ENCODE measurements around the gene AGO3.

The AGO3 gene

DNA sequence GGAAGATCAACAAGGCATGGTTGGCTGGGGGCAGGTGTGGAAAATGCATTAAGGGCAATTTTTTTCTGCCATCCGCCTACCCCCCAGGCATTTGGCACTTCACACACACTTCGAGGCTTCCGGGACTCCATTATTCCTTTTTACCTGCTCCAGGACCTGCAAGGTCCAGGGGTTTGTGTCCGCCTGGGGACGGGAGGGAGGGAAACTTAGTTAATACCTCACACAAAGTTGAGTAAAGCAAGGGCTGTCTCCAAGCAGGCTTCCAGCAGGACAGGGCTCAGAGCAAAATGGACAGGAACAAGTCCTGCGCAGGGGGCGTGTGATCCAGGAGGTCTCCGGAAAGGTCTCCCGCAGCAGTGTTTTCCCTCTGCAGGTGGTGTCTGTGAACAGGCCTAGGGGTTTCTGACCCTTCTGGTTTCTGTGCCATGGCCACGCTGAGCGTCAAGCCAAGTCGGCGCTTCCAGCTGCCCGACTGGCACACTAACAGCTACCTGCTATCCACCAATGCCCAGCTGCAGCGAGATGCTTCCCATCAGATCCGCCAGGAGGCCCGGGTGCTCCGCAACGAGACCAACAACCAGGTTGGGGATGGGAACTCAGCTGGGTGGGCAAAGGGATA lies 153.7 kb downstream of the AGO3 start:
- DNase-seq, result no peak

DNA sequence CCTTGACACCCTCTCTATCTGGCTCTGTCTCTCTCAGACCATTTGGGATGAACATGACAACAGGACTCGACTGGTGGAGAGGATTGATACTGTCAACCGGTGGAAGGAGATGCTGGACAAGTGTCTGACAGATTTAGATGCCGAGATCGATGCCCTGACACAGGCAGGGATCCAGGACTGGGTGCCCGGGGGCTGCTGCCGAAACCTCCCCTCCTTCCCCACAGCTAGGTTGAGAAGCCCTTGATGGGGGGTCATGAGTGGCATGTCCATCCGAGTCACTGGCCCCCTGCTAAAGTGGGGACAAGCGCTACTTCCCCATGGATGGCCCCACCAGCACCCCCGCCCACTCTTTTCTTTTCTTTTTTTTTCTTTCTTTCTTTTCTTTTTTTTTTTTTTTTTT lies 154.2 kb downstream of the AGO3 start:
- DNase-seq, result no peak

DNA sequence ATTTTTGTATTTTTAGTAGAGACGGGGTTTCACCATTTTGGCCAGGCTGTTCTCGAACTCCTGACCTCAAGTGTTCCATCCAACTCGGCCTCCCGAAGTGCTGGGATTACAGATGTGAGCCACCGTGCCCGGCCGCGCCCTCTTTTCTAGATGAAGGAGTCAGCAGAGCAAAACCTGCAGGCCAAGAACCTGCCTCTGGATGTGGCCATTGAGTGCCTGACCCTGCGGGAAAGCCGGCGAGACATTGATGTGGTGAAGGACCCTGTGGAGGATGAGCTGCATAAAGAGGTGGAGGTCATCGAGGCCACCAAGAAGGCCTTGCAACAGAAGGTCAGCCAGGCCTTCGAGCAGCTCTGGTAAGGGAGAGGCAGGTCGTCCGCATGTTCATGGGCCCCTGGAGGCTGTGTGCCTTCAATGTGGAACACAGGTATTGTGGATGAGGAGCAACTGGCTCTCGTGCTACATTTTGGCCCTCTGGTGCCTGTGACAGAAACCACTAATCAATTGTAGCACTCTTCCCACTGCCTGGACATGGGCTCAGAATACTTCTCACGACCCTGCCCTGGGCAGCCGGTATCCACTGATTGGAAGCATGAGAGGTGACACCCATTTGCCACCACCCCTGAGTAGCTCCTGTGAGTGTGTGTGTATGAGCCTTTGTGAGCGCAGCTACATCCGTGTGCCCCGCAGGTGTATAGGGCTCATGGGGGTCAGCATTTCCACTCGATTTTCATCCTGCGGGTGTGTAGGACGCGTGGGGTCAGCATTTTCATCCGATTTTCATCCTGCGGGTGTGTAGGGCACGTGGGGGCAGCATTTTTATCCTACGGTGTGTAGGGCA lies 155.0 kb downstream of the AGO3 start:
- no peak for DNase-seq

DNA sequence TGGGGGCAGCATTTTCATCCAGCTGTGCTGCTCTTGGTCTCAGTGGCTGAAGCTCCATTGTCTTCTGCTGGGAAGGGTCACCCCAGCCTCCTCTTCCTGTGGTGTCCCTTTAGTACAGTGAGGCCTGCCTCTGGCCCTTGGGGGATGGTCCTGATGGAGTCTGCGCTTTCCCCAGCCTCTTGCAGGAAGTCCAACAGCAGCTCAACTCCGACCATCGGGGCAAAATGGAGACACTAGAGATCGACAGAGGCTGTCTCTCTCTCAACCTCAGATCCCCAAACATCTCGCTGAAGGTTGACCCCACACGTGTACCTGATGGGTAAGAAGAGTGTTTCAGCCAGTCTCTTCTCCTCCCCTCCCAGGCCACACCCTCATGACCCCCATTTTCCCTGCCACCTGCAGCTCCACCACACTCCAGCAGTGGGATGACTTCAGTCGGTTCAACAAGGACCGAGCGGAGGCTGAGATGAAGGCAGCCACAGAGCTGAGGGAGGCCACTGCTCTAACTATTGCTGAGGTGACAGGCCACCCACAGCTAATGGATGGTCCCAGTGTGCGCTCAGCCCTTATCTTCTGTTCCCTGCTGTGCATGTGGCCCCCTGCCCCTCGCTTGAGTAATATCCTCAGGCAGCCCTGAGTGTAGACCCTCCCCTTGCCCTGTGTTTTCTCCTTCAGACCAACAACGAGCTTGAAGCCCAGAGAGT lies 155.8 kb downstream of the AGO3 start:
- no peak for DNase-seq

DNA sequence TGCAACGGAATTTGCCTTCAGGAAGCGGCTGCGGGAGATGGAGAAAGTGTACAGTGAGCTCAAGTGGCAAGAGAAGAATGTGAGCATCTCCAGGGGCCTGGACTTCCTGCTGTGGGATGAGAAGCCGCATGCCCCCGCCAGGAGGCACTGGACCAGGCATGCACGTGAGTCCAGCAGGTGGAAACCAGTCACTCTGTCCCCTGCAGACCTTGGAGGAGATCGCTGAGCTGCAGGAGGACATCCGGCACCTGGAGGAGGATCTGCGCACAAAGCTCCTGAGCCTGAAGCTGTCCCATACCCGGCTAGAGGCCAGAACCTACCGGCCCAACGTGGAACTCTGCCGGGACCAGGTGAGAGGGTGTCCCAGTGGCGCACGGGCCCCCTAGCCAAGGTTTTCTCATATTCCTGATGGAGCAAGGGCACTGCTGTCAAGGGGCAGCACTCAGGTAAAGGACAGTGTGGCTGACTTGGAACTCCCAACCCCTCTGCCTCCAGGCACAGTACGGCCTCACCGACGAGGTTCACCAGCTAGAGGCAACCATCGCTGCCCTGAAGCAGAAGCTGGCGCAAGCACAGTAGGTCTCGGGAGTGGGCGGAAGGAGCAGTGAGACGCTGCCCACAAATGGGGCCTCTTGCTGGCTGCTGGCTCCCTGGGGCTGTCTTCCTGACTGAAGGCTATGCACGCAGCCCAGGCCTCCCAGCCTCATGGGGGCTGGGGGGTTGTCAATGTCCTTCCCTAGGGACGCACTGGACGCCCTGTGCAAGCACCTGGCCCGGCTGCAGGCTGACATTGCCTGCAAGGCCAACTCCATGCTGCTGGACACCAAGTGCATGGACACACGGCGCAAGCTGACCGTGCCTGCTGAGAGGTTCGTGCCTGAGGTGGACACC lies 156.6 kb downstream of the AGO3 start:
- no peak for DNase-seq

DNA sequence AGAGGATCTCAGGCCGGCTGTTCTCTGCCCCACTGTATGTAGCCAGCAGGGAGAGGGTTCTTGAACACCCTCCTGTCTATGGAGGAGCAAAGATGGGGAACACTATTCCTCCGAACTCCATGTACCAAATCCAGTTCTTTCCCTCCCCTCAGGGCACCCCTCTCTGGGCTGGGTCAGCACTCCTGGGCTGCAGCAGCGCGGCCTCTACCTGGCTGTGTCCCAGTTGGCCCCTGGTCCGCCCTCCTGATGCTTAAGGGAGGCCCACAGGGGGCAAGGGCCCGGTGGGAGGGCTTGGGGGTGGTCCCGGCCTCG lies 157.3 kb downstream of the AGO3 start:
- no peak for DNase-seq

DNA sequence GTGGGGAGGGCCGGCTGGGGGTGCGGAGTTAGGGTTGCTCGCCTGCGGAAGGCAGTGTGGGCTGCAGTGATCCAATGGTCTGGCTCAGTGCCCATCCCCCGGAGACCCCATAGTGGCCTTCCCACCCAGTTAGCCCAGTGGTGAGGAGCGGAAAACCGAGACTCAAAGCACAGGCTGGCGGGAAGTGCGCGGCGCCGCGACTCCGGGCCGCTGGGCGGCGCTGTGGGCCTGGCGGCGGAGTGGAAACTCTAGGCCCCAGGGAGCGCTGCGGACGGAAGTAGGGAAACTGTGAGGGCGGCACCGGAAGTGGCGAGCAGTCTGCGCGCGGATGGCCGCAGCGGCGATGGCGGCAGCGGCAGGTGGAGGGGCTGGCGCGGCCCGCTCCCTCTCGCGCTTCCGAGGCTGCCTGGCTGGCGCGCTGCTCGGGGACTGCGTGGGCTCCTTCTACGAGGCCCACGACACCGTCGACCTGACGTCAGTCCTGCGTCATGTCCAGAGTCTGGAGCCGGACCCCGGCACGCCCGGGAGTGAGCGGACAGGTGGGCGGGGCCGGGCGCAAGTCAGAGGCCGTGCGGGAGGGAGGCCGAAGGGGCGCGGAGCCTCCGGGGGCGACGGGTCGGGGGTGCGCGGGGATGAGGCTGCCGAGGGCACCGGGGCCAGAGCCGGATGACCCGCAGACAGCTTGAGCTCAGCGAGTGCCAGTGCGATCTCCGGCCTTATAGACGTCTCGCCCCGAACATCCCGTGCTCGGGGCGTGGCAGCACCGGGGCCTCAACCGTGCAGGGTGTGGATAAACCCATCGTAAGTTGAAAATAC lies 157.9 kb downstream of the AGO3 start, which contains the start of gene ADPRS:
Gene ADPRS (plus strand): TSS at position 316 of the 816 bp plus-strand sequence. CDS start 13 bp downstream, at position 329.
- peak; percentile 84 for DNase-seq

DNA sequence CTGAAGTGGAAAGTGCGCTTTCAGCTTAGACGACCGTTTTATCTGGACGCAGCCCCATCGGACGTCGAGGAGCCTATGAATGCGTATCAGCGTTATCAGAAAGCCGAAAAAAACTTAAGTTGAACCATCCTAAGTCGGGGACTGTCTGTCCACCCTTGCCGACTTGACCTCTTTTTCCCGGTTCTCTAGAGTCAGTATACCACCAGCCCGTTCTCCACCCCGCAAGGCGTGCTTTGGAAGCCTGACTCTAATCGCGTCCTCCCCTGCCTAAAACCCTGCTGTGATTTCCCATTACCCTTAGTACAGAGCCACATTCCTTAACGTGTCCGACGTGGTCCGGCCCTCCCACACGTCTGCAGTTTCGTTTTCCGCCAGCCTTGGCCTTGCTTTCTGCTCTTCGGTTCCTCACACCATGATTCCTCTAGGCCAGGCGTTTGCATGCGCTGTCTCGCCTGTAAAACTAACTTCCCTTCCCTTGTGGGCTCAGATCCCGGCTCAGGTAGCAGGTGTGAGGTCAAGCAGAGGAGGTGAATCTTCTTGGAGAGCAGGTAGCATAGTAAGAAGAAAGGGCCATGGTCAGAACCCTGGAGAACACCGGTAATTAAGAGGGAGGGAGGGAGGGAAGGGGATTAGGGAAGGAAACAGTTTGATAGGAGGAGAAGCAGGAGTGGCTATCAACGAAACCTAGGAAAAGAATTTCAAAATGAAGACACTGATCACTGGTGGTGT lies 158.7 kb downstream of the AGO3 start:
- no peak for DNase-seq

DNA sequence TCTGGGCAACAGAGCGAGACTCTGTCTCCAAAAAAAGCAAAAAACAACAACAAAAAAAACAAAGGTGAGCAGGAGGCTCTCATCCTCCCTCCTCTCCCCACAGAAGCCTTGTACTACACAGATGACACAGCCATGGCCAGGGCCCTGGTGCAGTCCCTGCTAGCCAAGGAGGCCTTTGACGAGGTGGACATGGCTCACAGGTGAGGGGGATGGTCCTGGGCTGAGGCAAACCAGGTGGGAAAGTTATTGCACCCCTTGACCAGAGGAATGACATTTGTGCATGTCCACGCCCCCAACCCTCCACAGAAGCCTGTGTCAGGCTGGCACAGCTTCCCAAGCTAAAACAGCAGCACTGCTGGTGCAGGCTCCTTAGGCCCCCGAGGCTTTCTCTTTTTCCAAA lies 160.2 kb downstream of the AGO3 start:
- DNase-seq, result no peak

DNA sequence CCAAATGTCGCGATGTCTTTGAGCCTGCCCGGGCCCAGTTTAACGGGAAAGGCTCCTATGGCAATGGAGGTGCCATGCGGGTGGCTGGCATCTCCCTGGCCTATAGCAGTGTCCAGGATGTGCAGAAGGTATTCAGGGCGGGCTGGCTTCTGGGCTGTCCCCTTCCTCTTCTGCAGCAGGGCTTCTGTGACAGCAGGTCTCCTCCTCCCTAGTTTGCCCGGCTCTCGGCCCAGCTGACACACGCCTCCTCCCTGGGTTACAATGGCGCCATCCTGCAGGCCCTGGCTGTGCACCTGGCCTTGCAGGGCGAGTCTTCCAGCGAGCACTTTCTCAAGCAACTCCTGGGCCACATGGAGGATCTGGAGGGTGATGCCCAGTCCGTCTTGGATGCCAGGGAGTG lies 160.8 kb downstream of the AGO3 start:
- DNase-seq, result no peak

DNA sequence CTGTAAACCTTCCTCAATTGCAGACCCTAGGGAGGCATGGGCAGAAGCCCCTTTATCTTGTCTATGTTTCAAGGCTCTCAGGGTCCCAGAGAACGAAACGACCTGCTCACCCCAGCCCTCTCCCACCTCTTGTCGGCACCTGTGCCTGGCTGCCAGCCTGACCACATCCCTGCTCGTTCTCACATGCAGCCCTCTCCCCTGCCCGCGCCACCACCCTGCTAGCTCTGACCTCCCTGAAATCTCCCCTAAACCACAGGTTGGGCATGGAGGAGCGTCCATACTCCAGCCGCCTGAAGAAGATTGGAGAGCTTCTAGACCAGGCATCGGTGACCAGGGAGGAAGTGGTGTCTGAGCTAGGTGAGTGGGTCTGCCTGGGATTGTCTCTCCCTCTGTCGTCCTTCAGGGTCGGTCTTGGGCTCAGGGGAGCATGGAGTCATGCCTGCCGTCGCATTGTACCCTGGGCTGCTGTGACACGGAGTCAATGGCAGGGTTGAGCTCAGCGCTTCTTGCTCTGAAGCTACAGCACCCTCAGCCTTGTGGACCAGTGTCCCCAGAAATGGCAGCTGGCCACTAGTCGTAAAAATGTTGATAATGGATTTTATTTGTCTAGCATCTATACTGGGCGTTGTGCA lies 161.4 kb downstream of the AGO3 start:
- DNase-seq, result no peak

DNA sequence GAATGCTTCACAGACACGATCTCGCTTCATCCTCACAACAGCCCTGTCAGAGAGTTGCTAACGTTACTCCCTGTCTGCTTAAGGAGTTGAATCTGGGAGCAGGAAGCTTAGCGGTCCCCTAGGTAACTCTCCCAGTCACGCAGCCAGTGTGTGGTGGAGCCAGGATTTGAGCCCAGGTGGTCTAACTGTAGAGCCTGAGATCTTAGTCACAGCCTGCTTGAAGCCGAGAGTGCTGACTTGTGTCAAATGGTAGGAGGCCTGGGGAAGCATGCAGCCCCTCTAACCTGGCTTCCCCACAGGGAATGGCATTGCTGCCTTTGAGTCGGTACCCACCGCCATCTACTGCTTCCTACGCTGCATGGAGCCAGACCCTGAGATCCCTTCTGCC lies 161.9 kb downstream of the AGO3 start:
- no peak for DNase-seq

DNA sequence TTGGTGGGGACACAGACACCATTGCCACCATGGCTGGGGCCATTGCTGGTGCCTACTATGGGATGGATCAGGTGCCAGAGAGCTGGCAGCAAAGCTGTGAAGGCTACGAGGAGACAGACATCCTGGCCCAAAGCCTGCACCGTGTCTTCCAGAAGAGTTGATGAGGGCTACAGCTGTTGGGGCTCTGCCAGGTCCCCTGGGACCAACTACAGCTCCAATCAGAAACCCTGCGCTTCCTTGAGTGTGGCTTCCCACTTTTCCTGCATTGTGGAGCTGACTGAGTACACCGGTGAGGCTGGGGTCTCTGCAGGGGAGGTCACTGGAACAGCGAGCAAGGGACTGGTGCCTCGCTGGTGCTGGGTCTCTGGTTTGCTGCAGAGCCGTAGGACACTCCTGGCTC lies 162.3 kb downstream of the AGO3 start:
- DNase-seq, result peak; percentile 7

DNA sequence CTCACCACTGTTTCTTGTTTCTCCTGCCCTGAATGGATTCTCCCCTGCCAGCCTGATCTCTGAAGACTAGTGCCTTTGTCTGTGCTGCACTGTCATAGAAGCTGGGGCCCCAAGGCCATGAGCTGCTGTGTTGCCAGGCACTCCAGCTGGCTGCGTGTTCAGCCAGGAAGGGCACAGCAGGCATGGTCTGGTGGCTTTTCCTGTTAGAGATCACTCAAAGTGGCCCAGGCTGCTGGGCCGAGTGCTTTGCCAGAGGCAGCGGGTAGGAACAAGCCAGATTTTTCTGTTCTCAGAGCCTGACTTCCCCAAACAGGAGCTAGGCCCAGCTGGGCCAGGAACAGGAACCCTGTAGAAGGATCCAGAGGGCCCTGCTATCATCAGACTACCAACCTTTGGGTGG lies 163.0 kb downstream of the AGO3 start:
- DNase-seq, result peak; percentile 58

DNA sequence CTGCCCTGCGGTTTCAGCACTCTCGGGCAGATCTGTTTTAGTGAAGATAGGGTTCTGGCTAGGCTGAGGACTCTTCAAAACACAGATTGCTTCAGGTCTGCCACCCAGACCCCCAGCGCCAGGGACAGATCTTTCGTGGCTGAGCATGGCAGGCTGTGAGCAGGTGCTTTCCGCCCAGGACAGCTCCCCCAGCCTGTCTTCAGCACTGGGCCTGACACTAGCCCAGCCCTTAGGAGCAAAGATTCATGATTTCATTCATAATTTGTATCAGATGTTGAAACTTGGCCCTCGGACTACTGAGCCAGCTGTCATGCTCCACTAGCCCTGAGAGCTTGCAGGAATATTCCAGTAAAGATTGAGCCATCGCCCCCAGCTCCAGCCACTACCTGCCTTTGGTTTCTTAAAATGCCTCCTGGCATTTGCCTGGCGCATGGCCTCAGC lies 163.7 kb downstream of the AGO3 start:
- DNase-seq, result peak; percentile 12

DNA sequence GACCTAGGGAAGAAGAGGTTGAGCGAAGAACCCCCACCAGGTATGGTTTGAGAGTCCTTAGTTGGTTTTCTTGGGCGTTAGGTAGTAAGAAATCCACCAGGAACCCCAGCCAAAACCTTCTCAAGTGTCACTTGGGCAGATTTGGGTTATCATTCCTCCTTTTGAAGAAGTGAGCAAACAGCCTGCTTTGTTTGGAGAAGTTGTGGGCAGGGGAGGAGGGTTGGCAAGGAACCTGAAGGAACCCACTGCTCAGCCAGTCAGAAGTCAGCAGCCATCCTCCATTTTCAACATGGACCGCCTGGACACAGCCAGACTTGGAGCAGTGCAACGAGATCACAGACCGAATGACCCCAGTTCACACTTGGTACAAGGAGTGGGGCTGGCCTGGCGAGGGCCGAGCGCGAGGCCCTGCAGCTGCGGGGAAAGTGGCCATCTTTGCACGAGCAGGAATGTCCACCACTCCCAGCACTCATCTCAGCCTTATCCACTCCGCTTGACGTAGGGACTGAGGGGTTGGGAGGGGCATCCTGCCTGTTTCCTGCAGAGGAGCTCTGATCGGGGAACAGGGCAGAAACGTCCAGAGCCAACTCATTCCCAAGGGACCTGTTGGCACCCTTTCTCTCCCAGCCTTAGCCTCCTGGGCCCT lies 165.0 kb downstream of the AGO3 start:
- DNase-seq, result no peak

DNA sequence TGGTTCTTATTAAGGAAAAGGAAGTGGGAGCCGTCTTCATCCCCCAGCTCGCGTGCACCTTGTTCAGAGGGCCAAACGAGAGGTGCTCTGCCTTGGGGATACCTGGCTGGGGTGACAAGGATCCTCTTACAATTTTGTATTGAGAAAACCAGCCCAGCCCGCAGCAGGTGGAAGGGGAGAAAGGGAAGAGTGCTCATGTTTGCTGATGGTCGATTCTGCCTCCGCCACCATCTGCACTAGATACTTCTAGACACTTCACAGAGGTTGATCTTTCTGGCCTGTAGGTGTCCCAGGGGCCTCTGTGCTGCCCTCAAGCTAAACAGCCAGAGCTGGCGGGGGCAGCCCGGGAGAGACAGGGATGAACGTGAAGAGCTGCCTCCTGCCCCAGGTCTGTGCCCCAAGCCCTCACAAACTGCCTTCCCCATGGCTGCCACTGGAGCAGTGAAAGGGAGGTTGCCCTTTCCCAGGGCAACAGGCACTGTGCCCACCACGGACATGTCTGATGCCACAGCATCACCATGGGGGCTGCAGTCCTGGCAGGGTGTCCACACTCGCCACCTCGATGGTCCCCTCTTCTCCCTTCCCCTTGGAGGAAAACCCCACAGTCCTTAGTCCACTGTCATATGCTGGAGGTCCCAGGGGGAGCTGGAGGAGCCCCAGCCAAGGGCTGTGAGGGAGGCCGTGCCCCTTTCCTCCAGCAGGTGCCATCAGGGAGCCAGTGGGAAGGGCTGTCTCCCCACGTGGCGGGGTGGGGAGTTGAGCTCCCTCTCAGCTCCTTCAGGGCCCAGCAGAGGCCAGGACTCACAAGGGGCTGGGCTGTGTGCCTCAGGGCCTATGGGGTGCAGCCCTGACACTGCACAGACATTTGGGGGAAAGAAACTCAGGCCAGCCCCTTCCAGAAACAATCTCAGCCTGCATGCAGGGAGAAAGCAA lies 165.9 kb downstream of the AGO3 start:
- DNase-seq, result no peak

DNA sequence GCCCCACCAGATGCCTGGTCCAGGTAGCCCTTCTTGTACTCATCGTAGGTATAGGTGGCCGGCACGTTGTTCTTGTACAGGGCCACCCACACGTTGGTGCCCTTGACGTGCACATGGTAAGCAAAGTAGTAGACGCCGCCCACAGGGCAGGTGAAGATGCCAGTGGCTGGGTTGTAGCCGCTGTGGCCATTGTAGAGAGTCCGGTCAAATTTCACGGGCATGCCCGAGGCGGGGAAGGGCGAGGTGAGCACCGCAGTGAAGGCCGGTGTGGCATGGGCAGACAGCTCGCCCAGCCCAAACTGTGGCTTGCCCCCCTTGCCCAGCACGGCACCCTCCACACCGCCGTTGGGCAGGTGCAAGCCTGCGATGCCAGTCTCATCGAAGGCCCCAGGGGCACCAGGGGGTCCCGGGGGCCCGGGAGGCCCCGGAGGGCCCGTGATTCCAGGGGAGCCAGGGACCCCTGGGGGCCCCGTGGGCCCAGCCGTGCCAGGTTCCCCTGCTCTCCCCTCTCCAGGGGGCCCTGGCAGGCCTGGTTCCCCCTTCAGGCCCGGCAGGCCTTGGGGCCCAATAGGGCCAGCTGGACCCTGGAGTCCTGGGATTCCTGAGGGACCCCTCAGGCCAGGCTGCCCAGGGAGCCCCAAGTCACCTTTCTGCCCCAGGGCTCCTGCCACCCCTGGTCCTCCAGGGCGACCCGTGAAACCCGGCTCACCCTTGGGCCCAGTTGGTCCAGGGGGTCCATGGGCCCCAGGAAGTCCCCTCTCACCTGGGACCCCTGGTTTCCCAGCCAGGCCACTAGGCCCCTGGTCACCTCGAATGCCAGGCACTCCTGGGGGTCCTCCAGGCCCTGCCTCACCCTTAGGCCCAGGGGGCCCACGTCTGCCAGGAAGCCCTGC lies 167.0 kb downstream of the AGO3 start:
- no peak for DNase-seq
